ENCODE measurements around the gene MYO6.

GRCh38 chr6:75800133-75800532, 51.1 kb downstream of the MYO6 start:
- TF ChIP-seq CTCF (IDR thresholded peaks at IDR 0.05 in 2 of 3, conservative IDR thresholded peaks at IDR 0.05 in 1 of 3; ENCODE audit: borderline replicate concordance in 1 of 3, insufficient read depth in 1 of 3, low read depth in 2 of 3, low read length in 2 of 3) (no peak), RAD21 (IDR thresholded peaks at IDR 0.05; ENCODE audit: low read depth) (no peak)

Measured in HCT116 (cell line).